Fibroblast of skin of right quadriceps (primary cell): Measurements from ENCODE around the gene GGTLC3.
"Not testable (repeated sequence)": the region's sequence is repeated elsewhere in the genome, so short reads cannot be mapped to it uniquely, and the experiment has no call there.

Experiments
- DNase-seq: peaks from one replicate; pipeline ENCODE4 v3.0.0-alpha.2; 2013

The GGTLC3 gene

DNA sequence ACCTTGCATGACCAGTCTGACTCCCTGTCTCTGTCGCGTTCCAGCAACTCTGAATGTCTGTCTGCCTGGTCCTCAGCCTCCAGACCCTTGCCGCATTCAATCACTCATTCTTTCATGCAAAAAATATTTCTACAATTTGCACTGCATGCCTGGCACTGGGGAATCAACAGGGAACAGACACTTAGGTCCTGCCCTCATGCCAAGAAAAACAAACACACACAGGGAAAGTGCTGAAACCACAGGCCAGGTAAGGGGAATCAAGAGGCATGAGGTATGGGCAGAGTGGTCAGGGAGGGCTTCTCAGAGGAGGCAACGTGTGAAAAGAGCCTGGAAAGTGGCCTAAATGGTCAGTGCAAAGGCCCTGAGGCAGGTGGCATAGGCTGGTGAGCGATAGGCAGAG lies at the start of gene GGTLC3:
Gene GGTLC3, minus strand, starts transcription at position 101 of the 400 bp plus-strand sequence. CDS start 264 bp downstream, outside the sequence.
- not testable (repeated sequence) for DNase-seq

DNA sequence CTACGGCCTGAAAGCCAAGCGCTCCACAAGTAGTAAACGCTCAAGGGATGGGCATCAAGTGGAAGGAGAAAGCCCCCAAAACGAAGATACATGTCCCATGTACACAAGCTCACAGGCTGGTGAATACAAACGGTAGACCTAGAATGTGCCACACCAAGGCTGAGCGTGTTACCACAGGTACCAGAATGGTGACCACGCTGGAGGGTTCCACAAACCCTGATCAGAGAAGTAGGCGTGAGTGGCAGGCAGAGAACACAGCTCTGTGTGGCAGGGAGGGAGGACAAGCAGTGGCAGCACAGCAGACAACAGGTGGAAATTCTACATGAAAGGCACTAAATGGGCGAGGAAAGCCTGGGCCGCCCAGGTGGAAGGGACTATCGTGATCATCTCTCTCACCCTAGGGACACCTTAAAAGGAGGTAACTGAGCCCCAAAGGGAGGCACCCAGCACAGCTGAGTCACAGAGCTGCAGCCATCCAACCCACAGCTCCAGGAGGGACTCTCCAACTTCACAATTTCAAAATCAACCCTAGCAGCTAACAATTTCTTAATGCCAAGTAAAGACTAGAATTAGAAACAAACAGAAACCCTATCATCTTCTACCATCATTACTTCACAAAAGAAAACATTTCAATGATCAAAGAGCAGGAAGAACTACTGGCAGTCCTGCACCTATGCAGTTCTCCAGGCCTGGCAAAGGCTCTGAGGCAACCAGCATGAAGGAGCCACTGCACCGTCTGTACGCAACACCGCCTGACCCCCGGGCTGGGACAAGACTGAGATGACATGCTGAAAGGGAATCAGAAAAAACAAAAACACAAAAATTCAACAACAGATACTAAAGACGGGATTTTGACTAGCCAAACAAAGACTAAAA lies 42.4 kb upstream of the GGTLC3 start:
- not testable (repeated sequence) for DNase-seq

DNA sequence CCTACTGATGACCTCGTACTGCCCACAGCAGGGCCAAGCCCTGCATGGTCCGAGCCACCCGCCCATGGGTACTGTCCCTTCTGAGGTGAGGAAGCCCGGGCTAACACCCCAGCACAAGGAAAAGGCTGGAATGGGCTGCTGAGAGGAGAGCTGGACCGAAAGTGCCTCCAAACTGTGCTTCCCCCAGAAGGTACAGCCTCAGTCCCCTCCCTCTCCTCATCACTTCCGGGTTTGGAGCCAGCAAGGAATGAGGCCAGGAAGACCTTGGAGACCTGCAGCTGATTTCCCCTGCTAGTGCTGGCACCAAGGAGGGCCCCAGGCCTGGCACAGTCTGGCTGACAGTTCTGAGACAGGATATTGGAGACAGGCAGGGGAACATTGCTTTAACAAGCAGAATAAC lies 41.0 kb upstream of the GGTLC3 start:
- DNase-seq = not testable (repeated sequence)

DNA sequence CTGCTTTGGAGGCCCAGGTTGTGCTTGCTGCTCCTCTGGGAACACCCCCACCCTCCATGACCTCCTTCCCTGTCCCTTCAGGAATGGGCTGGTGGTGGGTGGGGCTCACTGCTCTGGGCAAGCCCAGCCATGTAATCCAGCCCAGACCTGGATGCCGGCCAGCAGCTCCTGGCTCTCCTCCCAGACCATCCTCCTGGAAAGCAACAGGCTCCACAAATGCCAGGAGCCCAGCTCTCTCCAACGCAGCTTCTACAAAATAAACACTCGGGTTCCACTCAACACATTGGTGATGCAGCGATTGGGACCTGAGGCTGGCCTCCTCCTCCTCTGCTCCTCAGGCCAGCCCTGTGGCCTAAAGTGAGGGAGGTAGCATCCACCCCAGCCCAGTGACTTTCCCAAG lies 40.6 kb upstream of the GGTLC3 start:
- not testable (repeated sequence) for DNase-seq

DNA sequence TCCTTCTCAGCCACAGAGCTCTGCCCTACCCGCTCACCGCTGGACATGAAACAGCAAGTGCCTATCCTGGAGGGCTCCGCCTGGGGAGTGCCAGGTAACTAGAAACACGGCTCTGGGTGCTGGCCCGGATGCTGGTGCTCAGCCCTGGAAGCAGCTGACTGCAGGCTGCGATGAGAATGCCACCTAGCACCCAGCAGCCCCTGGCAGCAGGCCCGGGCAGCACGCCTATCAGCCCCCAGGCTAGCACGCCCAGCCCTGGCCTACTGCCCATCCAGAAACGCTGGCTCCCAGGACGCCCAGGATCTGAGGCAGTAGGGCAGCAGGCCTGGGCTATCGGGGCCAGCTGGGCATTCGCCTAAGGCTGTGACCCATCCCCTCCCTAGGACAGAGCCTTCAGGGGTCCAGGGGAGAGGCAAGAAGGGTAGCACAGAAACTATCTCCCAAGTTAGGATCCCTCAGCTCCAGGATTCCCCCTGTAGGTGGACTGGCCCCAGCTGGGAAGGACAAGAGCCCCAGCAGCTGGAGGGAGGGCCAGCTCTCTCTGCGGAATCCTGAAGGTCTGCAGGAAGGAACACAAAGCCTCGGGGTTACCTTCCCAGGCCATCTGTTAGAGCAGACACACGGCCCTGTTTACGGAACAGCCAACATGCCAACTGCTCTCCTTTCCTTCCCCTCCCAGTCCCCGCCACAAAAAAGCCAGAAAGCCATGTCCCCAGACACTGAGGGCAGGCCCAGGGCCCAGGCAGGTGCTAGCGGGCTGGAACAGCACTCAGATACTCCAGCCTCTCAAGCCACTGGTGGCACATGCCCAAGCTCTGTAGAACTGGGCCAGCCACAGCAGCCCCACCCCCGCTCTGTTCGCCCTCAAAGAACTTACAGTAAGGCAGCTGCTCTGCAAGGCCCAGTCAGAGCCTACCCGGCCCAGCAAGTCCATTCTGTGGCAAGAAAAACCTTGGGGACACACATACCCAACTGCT lies 36.6 kb upstream of the GGTLC3 start:
- not testable (repeated sequence) for DNase-seq

DNA sequence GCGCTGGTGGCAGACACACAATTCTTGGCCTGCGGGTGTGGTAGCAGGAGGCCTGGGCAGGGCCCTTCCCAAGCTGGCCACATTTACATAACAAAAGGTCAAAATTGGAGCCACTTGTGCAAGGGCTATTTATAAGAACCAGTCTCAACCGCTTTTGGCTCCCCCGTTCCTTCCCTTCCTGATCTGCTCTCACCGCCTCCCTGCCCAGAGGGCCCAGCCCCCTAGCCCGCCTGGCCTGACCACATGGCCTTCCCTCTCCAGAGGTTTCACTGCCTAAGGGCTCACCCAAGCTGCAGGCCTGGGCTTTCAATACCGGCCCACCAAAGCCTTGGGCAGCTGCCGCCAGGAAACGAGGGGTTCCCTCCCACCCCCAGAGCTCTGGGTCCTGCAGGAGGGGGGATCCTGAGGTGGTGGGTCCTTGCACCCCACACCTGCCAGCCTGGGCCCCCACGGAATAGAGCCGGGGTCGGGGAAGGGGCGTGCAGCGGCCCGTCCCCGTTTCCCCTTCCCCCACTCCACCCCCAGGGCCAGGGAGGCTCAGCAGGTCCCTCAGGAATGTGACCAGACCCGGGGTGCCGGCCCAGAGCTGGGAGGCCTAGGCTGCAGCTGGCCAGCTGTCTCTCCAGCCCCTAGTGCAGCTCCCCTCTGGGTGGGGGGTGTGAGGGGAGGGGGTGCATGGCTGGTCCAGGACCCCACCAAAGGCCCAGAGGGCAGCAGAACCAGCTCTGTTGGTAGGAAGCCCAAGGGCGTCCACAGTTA lies 35.1 kb upstream of the GGTLC3 start:
- not testable (repeated sequence) for DNase-seq

DNA sequence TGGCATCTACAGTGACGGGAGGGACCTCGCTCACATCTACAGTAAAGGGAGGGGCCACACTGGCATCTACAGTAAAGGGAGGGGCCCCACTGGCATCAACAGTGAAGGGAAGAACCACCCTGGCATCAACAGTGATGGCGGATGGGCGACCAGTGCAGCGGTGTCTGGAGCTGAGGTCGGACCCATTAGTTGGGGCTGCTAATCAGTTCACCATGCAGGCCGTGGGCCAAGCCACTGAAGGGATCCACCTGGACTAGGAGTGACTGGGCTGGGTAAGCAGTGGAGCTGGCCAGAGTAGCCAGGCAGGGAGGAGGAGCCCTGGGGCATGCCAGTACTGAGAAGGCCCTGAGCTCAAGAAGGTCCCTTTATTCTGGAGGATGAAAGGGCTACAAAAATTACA lies 33.1 kb upstream of the GGTLC3 start:
- not testable (repeated sequence) for DNase-seq

DNA sequence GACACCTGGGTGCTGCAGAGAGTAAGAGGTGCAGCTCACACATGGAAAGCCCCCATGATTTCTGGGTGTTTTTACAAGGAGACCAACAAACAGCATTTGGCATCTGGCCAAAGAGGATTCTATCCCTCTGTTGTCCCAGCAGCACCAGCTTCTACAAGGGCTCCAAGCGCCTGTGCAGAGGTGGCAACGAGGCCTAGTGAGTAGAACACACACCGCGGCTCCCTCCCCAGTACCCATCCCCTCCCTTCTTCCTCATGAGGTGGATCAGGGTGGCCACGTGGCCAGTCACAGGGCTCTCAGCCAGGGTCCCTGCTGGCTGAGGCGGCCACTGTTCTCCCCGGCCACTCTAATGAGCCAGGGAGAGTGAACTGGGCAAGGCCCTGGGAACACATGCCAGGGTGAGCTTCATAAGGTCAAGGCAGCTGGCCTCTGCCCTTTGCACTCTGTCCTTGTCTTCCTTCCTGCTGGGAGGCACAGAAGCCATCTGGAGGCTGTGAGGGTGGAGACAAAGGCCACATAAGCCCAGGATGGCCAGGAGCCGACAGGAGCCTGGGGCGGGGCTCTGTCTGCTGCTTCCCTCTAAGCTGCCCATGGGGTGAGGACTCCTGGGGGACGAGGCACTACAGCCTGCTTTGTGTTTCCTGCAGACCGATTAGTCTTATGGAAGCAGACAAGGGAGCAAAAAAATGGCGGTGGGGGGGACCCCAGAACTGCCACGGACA lies 31.7 kb upstream of the GGTLC3 start:
- DNase-seq = not testable (repeated sequence)

DNA sequence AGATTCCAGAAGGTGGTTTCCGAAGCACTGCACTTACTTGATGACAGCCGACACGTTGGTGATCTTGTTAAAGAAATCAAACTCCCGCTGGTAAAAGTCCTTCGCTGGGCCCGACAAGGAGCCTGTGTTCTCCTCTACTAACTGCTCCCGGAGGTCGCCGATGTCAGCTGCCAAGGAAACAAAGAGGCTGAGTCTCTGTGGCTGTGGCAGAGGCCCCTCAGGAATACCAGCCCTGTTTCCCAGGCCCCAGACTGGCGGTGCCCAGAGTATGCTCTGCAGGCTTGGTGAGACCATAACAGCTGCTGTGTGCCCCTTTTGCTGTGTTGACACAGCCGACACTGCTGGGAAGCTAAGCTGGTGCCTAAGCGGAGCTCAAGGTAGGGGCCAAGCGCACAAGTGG lies 26.7 kb upstream of the GGTLC3 start:
- not testable (repeated sequence) for DNase-seq

DNA sequence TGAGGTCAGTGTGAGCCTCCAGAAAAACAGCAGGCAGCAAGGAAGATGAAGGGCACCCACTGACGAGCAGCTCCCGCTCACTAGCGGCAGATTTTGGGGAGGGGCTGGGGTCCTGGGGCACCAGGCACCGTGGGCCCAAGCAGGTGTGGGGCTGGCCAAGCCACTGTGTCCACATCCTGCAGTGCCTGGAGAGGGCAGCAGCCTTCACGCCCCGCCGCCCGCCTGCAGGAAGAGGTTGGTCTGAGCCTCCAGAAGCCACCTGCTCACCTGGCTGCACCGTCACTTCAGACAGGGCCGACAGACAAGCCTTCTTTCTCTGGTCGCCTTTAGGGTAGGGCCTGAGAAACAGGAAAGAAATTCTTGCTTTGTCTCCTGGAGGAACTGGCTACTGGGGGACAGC lies 25.4 kb upstream of the GGTLC3 start:
- not testable (repeated sequence) for DNase-seq

DNA sequence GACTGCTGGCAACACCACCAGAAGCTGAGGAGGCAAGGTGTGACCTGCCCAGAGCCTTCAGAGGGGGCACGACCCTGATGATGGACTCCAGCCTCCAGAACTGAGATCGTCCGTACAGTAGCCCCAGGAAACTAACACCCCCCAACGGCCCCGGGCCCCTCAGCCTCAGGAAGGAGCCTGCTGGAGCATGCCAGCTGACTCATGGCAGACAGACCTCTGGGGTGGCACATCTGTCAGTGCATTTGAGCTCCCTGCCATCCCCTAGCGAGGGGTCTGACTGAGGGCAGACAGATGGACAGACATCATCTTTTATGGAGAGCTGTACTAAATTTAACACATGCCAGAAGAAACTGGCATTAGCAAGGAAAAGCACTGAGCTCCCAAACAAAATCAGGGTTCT lies 22.0 kb upstream of the GGTLC3 start:
- DNase-seq = not testable (repeated sequence)

DNA sequence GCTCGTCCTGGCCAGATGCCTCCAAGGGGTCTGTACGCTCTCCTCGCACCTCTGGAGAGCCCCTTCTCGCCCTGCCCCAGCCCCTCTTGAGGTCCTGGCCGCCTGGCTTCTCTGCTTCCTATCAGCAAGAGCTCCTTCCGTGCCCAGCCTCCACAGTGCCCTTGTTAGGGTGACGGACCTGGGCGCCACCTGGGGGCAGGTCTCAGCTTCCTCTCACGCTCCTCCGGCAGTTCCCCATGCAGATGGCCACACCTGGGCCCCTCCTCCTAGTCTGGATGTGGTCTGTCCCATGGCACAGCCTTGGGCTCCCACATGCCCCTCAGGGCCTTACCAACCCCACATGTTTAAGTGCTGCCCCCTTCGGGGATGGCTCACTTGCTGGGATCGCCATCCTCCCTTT lies 16.4 kb upstream of the GGTLC3 start:
- DNase-seq = not testable (repeated sequence)

DNA sequence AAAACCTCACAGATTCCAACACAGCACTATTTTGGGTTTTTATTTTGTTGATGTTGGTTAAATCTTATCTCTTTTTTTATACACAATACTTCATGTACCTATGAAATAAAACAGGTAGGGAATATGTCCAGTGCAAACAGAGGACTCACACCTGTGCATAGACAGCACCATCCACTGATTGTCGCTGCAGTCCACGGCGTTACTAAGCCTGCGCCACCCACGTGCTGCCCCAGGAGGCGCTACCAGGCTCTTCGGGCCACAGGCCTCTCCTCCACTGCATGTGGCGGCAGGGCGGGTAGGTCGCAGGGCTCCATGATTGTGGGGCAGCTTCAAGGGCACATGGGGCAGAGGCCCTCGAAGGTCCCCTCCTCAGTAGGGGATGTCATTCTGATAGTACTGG lies 15.7 kb upstream of the GGTLC3 start:
- not testable (repeated sequence) for DNase-seq

DNA sequence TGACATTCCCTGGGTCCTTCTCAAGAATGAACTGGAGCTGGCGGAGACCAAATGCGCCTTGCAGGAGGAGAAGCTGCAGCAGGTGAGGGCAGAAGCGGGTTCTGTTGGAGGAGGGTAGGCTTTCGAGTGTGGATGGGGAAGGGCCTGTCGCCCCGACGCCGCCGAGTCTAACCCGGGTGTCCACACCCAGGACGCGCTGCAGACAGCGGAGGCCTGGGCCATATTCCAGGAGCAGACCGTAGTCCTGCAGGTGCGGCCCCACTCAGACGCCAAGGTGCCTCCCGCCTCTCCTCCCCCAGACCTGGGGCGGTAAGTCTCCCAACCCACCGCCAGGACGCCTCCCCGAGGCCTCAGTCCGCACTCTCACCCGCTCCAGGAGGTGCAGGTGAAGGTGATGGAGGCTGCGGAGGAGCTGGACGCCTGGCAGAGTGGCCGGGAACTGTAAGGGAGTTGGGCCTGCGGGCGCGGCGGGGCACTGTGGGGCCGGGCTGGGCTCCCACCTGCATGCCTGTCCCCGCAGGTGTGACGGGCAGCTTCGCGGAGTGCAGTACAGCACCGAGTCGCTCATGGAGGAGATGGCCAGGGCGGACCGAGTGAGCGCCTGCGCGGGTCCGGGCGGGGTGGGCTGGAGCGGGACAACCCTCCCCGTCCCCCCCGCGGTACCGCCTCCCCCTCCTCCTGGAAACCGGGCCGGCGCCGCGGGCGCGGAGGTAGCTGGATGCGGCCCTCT lies 11.6 kb upstream of the GGTLC3 start:
- DNase-seq = not testable (repeated sequence)

DNA sequence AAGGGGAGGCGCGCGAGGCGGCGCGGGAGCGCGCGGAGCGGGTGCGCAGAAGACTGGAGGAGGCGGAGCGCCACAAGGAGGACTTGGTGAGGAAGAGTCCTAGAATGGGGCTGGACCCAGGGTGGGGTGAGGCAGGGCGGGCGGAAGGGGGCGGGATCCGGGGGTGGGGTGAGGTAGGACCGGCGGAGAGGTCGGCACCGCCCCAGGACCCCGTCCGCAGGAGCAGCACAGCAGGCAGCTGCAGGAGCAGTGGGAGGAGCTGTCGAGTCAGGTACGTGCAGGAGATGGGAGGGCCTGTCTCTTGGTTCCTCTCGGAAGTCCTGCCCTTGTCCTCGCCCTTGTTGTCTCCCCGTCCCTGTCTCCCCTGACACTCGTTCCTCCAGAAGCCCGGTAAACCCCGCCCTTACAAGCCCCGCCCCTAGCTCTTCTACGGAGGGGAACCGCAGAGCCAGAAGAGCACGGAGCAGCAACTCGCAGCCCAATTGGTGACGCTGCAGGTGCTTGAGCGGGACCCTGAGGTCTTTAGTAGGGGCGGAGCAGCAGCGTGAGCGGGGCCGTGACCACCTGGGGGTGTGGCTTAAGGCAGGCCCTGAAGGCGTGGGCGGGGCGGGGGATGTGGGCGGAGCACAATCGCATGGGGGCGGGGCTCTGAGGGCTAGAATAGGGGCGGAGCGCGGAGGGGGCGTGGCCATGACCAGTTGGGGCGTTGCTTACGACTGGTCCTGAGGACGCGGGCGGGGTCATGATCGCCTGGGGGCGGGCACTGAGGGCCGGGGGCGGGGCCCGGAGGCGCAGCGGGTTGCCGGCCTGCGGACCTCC lies 10.8 kb upstream of the GGTLC3 start:
- peak; percentile 51 for DNase-seq

DNA sequence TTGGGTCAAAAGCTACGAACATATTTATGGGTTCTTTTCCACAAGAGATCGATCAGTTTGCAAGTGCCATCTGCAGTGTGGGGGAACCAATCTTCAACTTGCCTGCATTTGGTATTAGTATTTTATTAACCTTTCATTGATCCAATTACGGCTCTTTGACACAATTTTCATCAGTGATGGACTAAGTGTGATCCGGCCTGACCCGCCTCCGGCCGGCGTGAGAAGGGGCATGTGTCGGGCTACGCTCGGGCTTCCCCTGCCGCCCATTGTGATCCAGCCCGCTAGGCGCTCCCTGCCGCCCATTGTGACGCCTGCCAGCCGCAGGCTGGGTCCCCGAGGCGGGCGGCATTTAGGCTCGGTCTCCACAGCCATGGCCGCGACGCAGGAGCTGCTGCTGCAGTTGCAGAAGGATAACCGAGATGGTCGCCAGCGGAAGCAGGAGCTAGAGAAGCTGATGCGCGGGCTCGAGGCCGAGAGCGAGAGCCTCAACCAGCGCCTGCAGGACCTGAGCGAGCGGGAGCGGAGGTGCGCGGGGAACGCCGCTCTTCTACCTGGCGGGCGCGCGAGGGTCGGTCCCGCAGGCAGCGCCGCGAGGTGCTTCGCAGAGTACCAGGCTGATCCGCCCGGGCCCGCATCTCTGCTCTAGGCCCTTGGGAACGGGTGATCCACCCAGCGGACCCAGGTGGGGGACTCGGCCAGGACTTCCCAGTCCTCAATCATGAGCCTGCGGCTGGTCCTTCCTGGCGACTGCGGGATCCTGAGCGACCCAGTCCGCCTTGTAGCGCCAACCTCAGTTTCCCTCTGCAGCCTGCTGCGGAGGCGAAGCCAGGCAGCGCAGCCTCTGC lies 10.0 kb upstream of the GGTLC3 start, which contains the start of gene TMEM191B:
Gene TMEM191B, plus strand, starts transcription at position 51 of the 845 bp plus-strand sequence. Its CDS starts 179 bp downstream, at position 230.
- not testable (repeated sequence) for DNase-seq

DNA sequence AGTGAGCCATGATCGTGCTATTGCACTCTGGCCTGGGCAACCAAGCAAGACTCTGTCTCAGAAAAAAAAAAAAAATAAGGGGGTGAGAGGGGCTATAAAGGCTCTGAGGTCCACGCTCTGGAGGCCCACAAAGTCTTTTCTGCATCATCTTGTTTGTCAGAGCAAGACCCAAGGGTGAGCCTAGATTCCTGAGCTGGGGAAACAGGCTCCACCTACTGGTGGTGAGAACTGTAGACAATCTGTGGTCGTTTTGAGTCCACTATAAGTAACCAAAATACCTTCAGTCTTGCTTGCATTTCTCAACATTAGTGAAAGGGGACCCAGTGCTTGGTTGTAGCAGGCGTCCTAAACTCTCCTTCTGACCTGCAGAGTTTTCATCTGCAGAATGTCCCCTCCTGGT lies 5.4 kb upstream of the GGTLC3 start:
- DNase-seq = not testable (repeated sequence)

DNA sequence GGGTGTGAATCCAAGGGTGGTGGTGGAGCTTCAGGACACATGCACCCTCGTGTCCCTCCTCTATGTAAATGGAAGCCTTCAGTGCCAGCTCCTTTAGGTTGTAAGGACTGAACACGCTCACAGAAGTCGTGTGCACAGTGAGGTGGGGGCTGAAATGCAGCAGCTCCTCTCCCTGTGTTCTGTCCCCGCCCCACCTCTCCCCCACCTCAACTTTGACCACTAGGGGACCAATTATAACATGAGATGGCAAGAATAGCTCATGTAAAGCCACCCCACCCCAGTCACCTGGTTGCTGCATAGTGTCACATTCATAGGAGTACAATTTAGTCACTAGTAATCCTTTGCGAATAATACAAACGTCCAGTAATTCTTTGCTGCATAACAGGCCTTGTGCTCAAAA lies 4.8 kb upstream of the GGTLC3 start:
- not testable (repeated sequence) for DNase-seq

DNA sequence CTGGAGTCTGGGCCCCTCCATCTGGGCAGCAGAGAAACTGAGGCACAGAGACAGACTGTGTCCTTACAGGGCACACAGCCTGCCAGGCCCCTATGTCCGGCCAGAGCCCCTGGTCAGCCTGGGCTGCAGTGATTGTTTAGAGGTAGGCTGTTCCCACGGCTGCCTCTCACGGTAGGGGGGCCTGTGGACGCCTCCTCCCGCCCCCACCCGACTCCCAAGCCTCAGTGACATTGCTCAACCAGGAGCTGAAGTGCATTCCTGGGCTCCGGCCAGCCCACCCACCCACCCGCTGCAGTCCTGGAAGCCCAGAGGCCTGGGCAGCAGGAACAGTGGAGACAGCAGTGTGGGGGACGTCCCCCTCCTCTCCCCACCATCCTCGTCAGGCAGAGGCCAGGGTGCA lies 4.5 kb downstream of the GGTLC3 start:
- DNase-seq = not testable (repeated sequence)
